Osteoblast (primary cell): ENCODE measurements around the gene EPC1. TPM values are rescaled to one million over a fixed set of nuclear protein-coding genes. Genes with fewer than 3 reads are reported as not detected.

Source experiments
- DNase-seq: peaks from one replicate; pipeline ENCODE4 v3.0.0; 2011; ENCODE audit warnings: low spot score, mixed read lengths; ENCODE audit not compliant: insufficient read length; ENCODE audit errors: missing footprints
- H2AFZ ChIP-seq: 2 replicates; pipeline ENCODE4 v1.6.0; 2011; ENCODE audit warnings: mild to moderate bottlenecking, low read length
- H3K27ac ChIP-seq: 2 replicates; pipeline ENCODE4 v1.5.1; 2011; ENCODE audit warnings: mild to moderate bottlenecking, low read depth, low read length, moderate library complexity
- H3K27me3 ChIP-seq: 2 replicates; pipeline ENCODE4 v1.6.0; 2012; ENCODE audit warnings: mild to moderate bottlenecking, control low read depth, inconsistent platforms, low read length, moderate library complexity; ENCODE audit not compliant: insufficient read depth
- H3K36me3 ChIP-seq: 2 replicates; pipeline ENCODE4 v1.5.1; 2011; ENCODE audit warnings: mild to moderate bottlenecking, low read length, control low read depth, moderate library complexity; ENCODE audit not compliant: insufficient read depth
- H3K4me1 ChIP-seq: 2 replicates; pipeline ENCODE4 v1.5.1; 2011; ENCODE audit warnings: mild to moderate bottlenecking, low read length, control low read depth, moderate library complexity; ENCODE audit not compliant: insufficient read depth
- H3K4me2 ChIP-seq: 2 replicates; pipeline ENCODE4 v1.6.0; 2011; ENCODE audit warnings: mild to moderate bottlenecking, low read length; ENCODE audit not compliant: insufficient read depth
- H3K4me3 ChIP-seq: fragments of 200-600 bp; sonication (generic); 3 replicates; pipeline ENCODE4 v1.5.1; 2012; ENCODE audit warnings: mild to moderate bottlenecking, low read length, inconsistent platforms; ENCODE audit not compliant: insufficient read depth
- H3K79me2 ChIP-seq: 2 replicates; pipeline ENCODE4 v1.6.0; 2012; ENCODE audit warnings: mild to moderate bottlenecking, low read length, control low read depth, inconsistent platforms; ENCODE audit not compliant: insufficient read depth
- H3K9me3 ChIP-seq: 2 replicates; pipeline ENCODE4 v1.5.1; 2011; ENCODE audit warnings: low read depth, low read length, control low read depth
- H4K20me1 ChIP-seq: 2 replicates; pipeline ENCODE4 v1.6.0; 2012; ENCODE audit warnings: mild to moderate bottlenecking, low read length, control low read depth; ENCODE audit not compliant: insufficient read depth
- CTCF ChIP-seq: IDR thresholded peaks from 2 replicates; pipeline ENCODE4 v1.5.1; 2011; ENCODE audit warnings: mild to moderate bottlenecking, low read depth, low read length, moderate library complexity; ENCODE audit errors: extremely low read depth
- total RNA-seq: library from RNA; depleted of rRNA; stranded (reverse); fragments of >200 nt; gene quantifications from 2 replicates; pipeline ENCODE4 v1.2.3, GENCODE V29; 2012

The EPC1 gene
- total RNA-seq, 1 donor: 30.8 TPM

GRCh38 chr10:32388258-32389027, 41.5 kb upstream of the EPC1 start:
- no peaks in the 10 kb centered on the region for H3K36me3 ChIP-seq
- no peak overlapping the region for H3K4me2 ChIP-seq
- H4K20me1 ChIP-seq: no peaks in the 10 kb centered on the region
- TF ChIP-seq CTCF: no peak
- H3K27ac ChIP-seq: no peak overlapping the region
- H2AFZ ChIP-seq: no peak overlapping the region
- no peaks in the 10 kb centered on the region for H3K4me1 ChIP-seq
- no peaks in the 10 kb centered on the region for H3K9me3 ChIP-seq
- no peaks in the 10 kb centered on the region for H3K79me2 ChIP-seq
- DNase-seq: no peak
- no peak overlapping the region for H3K4me3 ChIP-seq
- no peaks in the 10 kb centered on the region for H3K27me3 ChIP-seq

- Histone ChIP-seq H3K4me2 (peak overlapping the region; percentile 10), H2AFZ (peak overlapping the region; percentile 75)
Observed at GRCh38 chr10:32386623-32387260, 39.8 kb upstream of the EPC1 start.

GRCh38 chr10:32384171-32384570, 37.2 kb upstream of the EPC1 start:
- Histone ChIP-seq H3K27me3 (no peaks in the 10 kb centered on the region), H3K79me2 (no peaks in the 10 kb centered on the region), H3K27ac (no peak overlapping the region), H3K4me1 (peaks cover 4% of the 10 kb centered on the region), H3K9me3 (no peaks in the 10 kb centered on the region), H2AFZ (no peak overlapping the region), H4K20me1 (no peaks in the 10 kb centered on the region), H3K36me3 (no peaks in the 10 kb centered on the region), H3K4me2 (no peak overlapping the region), H3K4me3 (no peak overlapping the region)
- no peak for DNase-seq
- TF ChIP-seq CTCF: no peak

More at GRCh38 chr10:32386623-32387260, 39.8 kb upstream of the EPC1 start:
- no peak for DNase-seq
- H3K4me1 ChIP-seq: no peaks in the 10 kb centered on the region
- TF ChIP-seq CTCF: no peak
- H3K27me3 ChIP-seq: no peaks in the 10 kb centered on the region
- H3K36me3 ChIP-seq: no peaks in the 10 kb centered on the region
- H3K79me2 ChIP-seq: no peaks in the 10 kb centered on the region
- H3K4me3 ChIP-seq: no peak overlapping the region
- no peaks in the 10 kb centered on the region for H4K20me1 ChIP-seq
- H3K27ac ChIP-seq: no peak overlapping the region
- no peaks in the 10 kb centered on the region for H3K9me3 ChIP-seq

GRCh38 chr10:32381165-32381564, 34.2 kb upstream of the EPC1 start:
- Histone ChIP-seq H3K27me3 (no peaks in the 10 kb centered on the region), H4K20me1 (no peaks in the 10 kb centered on the region)

More at GRCh38 chr10:32381165-32381564, 34.2 kb upstream of the EPC1 start:
- no peak overlapping the region for H3K4me2 ChIP-seq
- H2AFZ ChIP-seq: no peak overlapping the region
- no peak for TF ChIP-seq CTCF
- H3K4me3 ChIP-seq: no peak overlapping the region
- H3K4me1 ChIP-seq: peaks cover 4% of the 10 kb centered on the region
- H3K79me2 ChIP-seq: peaks cover 19% of the 10 kb centered on the region
- no peak overlapping the region for H3K27ac ChIP-seq
- no peak for DNase-seq
- H3K9me3 ChIP-seq: no peaks in the 10 kb centered on the region
- H3K36me3 ChIP-seq: no peaks in the 10 kb centered on the region
